Measurements from ENCODE around the gene TLR5.

GRCh38 chr1:223150443-223150842 is 7.4 kb upstream of the TLR5 start:
- TF ChIP-seq, protein P1, sequence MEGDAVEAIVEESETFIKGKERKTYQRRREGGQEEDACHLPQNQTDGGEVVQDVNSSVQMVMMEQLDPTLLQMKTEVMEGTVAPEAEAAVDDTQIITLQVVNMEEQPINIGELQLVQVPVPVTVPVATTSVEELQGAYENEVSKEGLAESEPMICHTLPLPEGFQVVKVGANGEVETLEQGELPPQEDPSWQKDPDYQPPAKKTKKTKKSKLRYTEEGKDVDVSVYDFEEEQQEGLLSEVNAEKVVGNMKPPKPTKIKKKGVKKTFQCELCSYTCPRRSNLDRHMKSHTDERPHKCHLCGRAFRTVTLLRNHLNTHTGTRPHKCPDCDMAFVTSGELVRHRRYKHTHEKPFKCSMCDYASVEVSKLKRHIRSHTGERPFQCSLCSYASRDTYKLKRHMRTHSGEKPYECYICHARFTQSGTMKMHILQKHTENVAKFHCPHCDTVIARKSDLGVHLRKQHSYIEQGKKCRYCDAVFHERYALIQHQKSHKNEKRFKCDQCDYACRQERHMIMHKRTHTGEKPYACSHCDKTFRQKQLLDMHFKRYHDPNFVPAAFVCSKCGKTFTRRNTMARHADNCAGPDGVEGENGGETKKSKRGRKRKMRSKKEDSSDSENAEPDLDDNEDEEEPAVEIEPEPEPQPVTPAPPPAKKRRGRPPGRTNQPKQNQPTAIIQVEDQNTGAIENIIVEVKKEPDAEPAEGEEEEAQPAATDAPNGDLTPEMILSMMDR (IDR thresholded peaks at IDR 0.05; ENCODE audit: poor library complexity, severe bottlenecking): no peak
- TF ChIP-seq EP300 (conservative IDR thresholded peaks at IDR 0.05; ENCODE audit: poor library complexity, severe bottlenecking) (no peak), RAD21 (conservative IDR thresholded peaks at IDR 0.05) (no peak), SMC3 (conservative IDR thresholded peaks at IDR 0.05; ENCODE audit: poor library complexity) (no peak), TAF1 (IDR thresholded peaks at IDR 0.05; ENCODE audit: low read depth) (no peak)
